Left ventricle myocardium inferior (tissue), 1 donor: ENCODE results near the gene PKD1L1. TPM values are rescaled to one million over a fixed set of nuclear protein-coding genes. Genes with fewer than 3 reads are reported as not detected.

ENCODE experiments used
- DNase-seq: peaks from one replicate; pipeline ENCODE4 v3.0.0-alpha.2; 2020
- H3K27ac ChIP-seq: fragments of 200-600 bp; replicated peaks from 2 replicates; pipeline ENCODE4 v1.8.0; 2021
- H3K27me3 ChIP-seq: fragments of 200-600 bp; 2 replicates; pipeline ENCODE4 v1.8.0; 2021; ENCODE audit warnings: low read depth
- H3K36me3 ChIP-seq: fragments of 200-600 bp; 2 replicates; pipeline ENCODE4 v1.8.0; 2021
- H3K4me1 ChIP-seq: fragments of 200-600 bp; 2 replicates; pipeline ENCODE4 v1.8.0; 2021
- H3K4me3 ChIP-seq: fragments of 200-600 bp; 2 replicates; pipeline ENCODE4 v1.8.0; 2021; ENCODE audit warnings: mild to moderate bottlenecking, moderate library complexity
- H3K9me3 ChIP-seq: fragments of 200-600 bp; replicated peaks from 2 replicates; pipeline ENCODE4 v1.8.0; 2021
- intact Hi-C: fragments of 100-400 bp; cut with micrococcal nuclease; formaldehyde crosslinking; loops from one replicate; pipeline ENCODE4 v1.11.0; 2022
- total RNA-seq: library from RNA; stranded (reverse); fragmentation: NEBNext Ultra II Directional; extraction: Animal tissue kit (Norgen Biotek cat#: 25700); gene quantifications from one replicate; pipeline ENCODE4 v1.2.1, GENCODE V29; 2021
- TF ChIP-seq, protein P1 (sequence below): fragments of 200-600 bp; IDR thresholded peaks from 2 replicates; pipeline ENCODE4 v1.8.0; 2021; ENCODE audit warnings: antibody characterized with exemption, mild to moderate bottlenecking, borderline replicate concordance
- donor health status: DM: no; HTN: yes; CAD: no; lungs with severe emphysema.

PKD1L1 gene
- total RNA-seq, 1 donor from 2014 or later, result 1.5 TPM

DNA sequence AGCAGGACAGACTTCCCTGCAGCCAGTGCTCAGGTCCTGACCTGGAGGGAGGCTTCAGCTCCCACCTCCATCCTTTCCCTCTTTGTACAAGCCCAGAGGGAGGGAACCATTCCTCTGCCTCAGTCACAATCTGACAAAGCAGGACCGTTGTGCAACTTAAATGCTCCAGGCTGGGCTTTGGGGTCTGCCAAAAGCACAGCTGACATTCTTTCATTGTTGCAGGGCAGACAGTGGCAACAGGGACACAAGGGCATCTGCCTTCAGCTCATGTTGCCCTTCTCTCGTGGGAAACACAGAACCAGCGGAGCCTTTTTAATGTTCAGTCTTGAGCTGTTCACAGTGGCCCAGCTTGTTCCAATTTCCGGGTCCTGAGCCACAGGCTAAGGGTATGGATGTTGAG, 210.7 kb downstream of the PKD1L1 start:
- H3K4me3 ChIP-seq, result no peak overlapping the region
- H3K27ac ChIP-seq, result no peak overlapping the region
- H3K36me3 ChIP-seq, result no peaks in the 10 kb centered on the region
- no peak for DNase-seq
- H3K4me1 ChIP-seq, result no peaks in the 10 kb centered on the region
- H3K27me3 ChIP-seq, result peaks cover 6% of the 10 kb centered on the region
- no peaks in the 10 kb centered on the region for H3K9me3 ChIP-seq
- intact Hi-C loops, result no loop called here
- TF ChIP-seq, protein P1, sequence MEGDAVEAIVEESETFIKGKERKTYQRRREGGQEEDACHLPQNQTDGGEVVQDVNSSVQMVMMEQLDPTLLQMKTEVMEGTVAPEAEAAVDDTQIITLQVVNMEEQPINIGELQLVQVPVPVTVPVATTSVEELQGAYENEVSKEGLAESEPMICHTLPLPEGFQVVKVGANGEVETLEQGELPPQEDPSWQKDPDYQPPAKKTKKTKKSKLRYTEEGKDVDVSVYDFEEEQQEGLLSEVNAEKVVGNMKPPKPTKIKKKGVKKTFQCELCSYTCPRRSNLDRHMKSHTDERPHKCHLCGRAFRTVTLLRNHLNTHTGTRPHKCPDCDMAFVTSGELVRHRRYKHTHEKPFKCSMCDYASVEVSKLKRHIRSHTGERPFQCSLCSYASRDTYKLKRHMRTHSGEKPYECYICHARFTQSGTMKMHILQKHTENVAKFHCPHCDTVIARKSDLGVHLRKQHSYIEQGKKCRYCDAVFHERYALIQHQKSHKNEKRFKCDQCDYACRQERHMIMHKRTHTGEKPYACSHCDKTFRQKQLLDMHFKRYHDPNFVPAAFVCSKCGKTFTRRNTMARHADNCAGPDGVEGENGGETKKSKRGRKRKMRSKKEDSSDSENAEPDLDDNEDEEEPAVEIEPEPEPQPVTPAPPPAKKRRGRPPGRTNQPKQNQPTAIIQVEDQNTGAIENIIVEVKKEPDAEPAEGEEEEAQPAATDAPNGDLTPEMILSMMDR, result no peak

DNA sequence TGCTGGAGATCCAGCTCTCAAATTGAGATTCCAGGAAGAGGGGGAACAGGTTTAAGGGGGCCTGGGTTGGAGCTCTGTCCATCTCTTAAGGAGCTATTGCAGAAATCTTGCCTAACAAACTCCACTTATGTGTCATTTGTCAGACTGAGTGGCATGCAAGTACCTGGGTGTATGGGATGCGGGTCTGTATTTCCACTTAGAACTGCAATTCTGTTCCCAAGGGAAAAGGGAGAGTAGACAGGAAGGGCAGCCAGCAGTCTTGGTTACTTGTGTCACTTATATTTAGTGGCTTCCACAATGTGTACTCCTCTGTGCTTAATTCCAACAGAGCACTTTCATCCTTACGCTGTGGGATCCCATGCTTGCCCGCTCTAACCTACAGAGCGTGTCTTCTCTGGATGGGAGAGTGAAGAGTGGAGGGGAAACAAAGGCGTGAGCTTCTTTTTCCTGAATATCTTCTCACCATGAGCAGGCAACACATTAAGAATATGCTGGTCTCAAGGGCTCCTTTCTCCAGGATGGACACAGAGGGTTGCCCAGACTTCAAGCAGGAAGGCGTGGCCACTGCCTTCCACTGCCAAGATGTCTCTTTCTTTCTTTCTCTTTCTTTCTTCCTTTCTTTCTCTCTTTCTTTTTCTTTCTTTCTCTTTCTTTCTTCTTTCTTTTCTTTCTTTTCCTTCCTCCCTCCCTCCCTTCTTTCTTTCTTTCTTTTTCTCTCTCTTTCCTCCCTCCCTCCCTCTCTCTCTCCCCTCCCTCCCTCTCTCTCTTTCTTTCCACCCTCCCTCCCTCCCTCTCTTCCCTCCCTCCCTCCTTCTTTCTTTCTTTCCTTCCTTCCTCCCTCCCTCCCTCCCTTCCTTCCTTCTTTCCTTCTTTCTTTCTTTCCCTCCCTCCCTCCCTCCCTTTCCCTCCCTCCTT, 212.6 kb downstream of the PKD1L1 start:
- TF ChIP-seq, protein P1, result no peak
- intact Hi-C loops, result no loop called here

DNA sequence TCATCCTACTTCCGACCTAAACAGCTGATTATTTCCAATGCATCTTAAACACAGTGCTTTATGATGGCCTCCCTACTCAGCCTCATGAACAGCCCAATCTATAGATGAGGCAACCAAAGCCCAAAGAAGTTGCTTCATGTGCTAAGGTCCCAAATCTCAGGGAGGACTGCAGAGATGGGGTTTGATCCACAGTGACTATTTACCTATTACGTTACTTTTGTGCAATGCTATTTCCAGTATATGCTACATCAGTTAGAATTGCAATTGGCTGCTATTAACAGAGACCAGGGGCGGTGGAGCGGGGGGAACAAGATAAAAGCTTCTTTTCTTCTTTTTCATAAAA, 213.3 kb downstream of the PKD1L1 start:
- no peaks in the 10 kb centered on the region for H3K9me3 ChIP-seq
- no peaks in the 10 kb centered on the region for H3K36me3 ChIP-seq
- peaks cover 6% of the 10 kb centered on the region for H3K27me3 ChIP-seq
- intact Hi-C loops, result no loop called here
- no peak overlapping the region for H3K4me3 ChIP-seq
- no peak overlapping the region for H3K27ac ChIP-seq
- H3K4me1 ChIP-seq, result no peaks in the 10 kb centered on the region
- TF ChIP-seq, protein P1, result no peak
- no peak for DNase-seq

More for the DNA sequence above, 212.6 kb downstream of the PKD1L1 start:
- no peak for DNase-seq
- Histone ChIP-seq H3K9me3 (no peaks in the 10 kb centered on the region), H3K36me3 (no peaks in the 10 kb centered on the region), H3K27me3 (peaks cover 6% of the 10 kb centered on the region), H3K4me3 (no peak overlapping the region), H3K4me1 (no peaks in the 10 kb centered on the region), H3K27ac (no peak overlapping the region)

DNA sequence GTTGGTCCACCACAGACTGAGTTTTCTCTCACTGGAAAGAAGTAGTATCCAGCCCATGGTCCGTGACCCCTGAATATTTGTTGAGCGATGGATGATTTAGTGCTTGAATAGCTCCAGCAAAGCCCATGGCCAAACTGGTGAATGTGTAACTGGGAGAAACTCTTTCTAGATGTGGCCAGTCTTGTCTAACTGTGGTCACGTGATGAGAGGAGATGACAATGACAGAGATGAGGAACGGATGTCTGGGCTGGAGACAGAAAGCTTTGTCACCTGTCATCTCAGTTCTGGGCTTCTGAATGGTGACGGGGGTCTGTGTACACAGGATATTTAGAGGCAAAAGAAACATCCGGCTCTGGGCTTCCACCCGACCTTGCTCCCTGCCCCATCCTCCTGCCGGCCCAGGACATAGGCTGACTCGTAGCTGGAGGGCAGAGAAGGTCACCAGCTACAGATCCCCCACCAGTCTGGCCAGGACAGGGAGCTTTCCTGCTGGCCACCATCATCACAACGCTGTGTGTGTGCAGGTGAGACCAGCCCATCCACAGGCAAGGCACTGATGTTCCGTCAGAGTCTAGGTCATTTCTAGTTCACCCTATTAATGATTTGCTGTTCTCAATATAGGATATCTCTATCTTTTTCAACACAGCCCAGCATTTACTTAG, 213.8 kb downstream of the PKD1L1 start:
- peaks cover 6% of the 10 kb centered on the region for H3K27me3 ChIP-seq
- H3K9me3 ChIP-seq, result no peaks in the 10 kb centered on the region
- DNase-seq, result no peak
- TF ChIP-seq, protein P1, result no peak
- no peaks in the 10 kb centered on the region for H3K36me3 ChIP-seq
- intact Hi-C loops, result no loop called here
- H3K27ac ChIP-seq, result no peak overlapping the region
- no peaks in the 10 kb centered on the region for H3K4me1 ChIP-seq
- no peak overlapping the region for H3K4me3 ChIP-seq

DNA sequence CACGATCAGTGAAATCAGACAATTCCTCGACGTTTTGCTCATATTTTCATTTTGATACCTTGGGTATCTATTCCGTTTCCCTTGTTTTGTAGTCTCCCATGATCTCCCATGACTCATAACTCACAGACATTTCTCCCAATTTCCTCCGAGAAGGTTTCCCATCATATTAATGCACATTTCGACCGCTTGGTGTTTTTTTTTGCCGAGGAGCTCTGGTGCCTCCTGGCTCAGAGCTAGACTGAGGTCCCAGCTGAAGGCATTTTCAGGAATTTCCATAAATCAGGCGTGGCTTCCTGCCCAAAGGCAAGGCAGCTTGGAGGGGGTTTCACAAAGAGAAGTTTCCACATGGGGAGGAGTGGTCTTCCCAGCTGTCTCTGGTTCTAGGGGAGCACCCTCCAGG, 218.1 kb downstream of the PKD1L1 start:
- intact Hi-C loops, result no loop called here
- Histone ChIP-seq H3K27me3 (peaks cover 1% of the 10 kb centered on the region), H3K27ac (no peak overlapping the region), H3K4me1 (no peaks in the 10 kb centered on the region), H3K4me3 (no peak overlapping the region), H3K36me3 (no peaks in the 10 kb centered on the region), H3K9me3 (no peaks in the 10 kb centered on the region)
- TF ChIP-seq, protein P1, result no peak
- DNase-seq, result no peak
